Muscle layer of colon (tissue), 2 donors: ENCODE results near the gene OPN1SW.

ENCODE experiments used
- H3K27ac ChIP-seq: one replicate; pipeline ENCODE4 v1.7.0; 2013; ENCODE audit warnings: low read depth, mild to moderate bottlenecking, low read length, moderate library complexity
- H3K27me3 ChIP-seq, 2 donors: one replicate each; pipeline ENCODE4 v1.7.0; 2013; ENCODE audit warnings: low read length in 2 of 2, mild to moderate bottlenecking in 2 of 2; ENCODE audit not compliant: insufficient read depth in 2 of 2, control insufficient read depth in 1 of 2
- H3K36me3 ChIP-seq: one replicate; pipeline ENCODE4 v1.7.0; 2013; ENCODE audit warnings: mild to moderate bottlenecking, low read length; ENCODE audit not compliant: insufficient read depth
- H3K4me1 ChIP-seq: one replicate; pipeline ENCODE4 v1.7.0; 2013; ENCODE audit warnings: mild to moderate bottlenecking, low read length; ENCODE audit not compliant: insufficient read depth
- H3K4me3 ChIP-seq, 2 donors: one replicate each; pipeline ENCODE4 v1.7.0; 2013; ENCODE audit warnings: low read length in 2 of 2, low read depth in 1 of 2, mild to moderate bottlenecking in 1 of 2, moderate library complexity in 1 of 2
- H3K9ac ChIP-seq: one replicate; pipeline ENCODE4 v1.7.0; 2013; ENCODE audit warnings: low read length
- H3K9me3 ChIP-seq: one replicate; pipeline ENCODE4 v1.7.0; 2013; ENCODE audit warnings: mild to moderate bottlenecking, low read length
- donor health status: abdominal sarcoma.
- donor health status: Adenocarcinoma of cecum.

Gene OPN1SW

DNA sequence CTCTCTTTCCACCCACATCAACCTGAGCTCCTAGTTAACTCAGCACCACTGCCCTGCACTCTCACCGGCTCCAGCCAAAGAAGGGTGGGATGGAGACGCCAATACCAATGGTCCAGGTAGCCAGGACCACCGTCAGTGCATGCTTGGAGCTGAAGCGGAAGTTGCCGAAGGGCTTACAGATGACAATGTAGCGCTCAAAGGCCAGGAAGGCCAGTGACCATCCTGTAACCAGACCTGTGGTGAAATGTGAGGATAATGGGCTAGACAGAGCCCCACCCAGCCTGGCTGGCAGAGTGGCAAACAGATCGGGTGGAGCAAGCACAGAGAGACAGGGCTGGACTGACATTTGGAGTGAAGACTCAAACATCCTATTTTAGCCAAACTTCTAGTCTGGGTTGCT, 673 bp downstream of the OPN1SW start:
- Histone ChIP-seq H3K9me3 (no peaks in the 10 kb centered on the region), H3K4me1 (no peaks in the 10 kb centered on the region), H3K9ac (no peak overlapping the region), H3K4me3 (no peak overlapping the region), H3K27ac (no peak overlapping the region), H3K27me3 (no peaks in the 10 kb centered on the region), H3K36me3 (peaks cover 19% of the 10 kb centered on the region)

DNA sequence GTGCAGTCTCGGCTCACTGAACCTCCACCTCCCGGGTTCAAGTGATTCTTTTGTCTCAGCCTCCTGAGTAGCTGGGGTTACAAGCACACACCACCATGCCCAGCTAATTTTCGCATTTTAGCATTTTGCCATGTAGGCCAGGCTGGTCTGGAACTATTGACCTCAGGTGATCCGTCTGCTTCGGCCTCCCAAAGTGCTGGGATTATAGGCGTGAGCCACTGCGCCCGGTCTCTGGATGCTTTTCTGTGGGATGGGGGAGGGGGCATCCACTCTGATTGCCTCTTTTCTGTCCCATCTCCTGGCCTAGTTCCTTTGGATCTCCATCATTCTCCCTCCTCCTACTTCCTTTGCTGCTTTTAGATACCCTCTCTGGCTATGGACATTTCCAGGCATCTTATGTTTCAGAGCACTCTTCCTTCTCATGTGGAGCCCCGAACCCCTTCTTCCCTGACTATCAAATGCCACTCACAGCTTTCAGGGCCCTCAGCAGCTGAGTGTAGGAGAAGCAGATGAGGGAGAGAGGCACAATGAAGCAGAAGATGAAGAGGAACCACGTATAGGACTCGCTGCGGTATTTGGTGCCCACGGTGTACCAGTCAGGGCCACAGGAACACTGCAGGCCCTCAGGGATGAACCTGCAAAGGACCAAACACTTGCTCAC, 1.4 kb downstream of the OPN1SW start:
- Histone ChIP-seq H3K4me3 (no peak overlapping the region), H3K9me3 (no peaks in the 10 kb centered on the region), H3K36me3 (peaks cover 26% of the 10 kb centered on the region), H3K27ac (no peak overlapping the region), H3K27me3 (no peaks in the 10 kb centered on the region), H3K4me1 (no peaks in the 10 kb centered on the region), H3K9ac (no peak overlapping the region)

DNA sequence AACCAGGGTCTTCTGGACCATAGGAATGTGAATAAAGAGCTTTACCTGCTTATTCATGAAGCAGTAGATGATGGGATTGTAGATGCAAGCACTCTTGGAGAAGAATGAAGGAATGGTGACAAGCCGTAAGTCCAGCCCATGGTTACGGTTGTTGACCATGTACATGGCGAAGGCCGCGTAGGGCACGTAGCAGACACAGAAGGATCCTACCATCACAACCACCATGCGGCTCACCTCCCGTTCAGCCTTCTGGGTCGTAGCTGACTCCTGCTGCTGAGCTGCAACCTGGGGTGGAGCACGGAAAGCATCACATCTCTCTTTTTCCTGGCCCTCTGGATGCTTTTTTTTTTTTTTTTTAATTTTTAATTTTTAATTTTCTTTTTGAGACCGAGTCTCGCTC, 2.0 kb downstream of the OPN1SW start:
- no peak overlapping the region for H3K27ac ChIP-seq

DNA sequence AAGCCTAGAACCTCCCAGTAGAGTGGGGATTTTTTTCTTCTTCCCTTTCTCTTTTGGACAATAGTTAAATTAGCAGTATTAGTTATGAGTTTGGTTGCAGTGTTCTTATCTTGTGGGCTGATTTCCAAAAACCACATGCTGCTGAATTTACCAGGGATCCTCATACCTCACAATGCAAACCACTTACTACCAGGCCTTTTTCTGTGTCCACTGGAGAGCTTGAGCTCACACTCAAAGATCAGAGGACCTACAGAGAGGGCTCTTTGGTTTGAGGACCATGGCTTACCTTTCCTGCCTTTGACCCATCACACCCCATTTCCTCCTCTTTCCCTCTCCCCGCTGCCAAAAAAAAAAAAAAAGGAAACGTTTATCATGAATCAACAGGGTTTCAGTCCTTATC, 5.4 kb downstream of the OPN1SW start:
- Histone ChIP-seq H3K27me3 (no peaks in the 10 kb centered on the region), H3K4me3 (no peak overlapping the region), H3K36me3 (peaks cover 51% of the 10 kb centered on the region), H3K4me1 (no peaks in the 10 kb centered on the region), H3K9ac (no peak overlapping the region), H3K9me3 (no peaks in the 10 kb centered on the region), H3K27ac (no peak overlapping the region)

More for the DNA sequence above, 2.0 kb downstream of the OPN1SW start:
- Histone ChIP-seq H3K9me3 (no peaks in the 10 kb centered on the region), H3K4me1 (no peaks in the 10 kb centered on the region), H3K4me3 (no peak overlapping the region), H3K36me3 (peaks cover 32% of the 10 kb centered on the region), H3K9ac (no peak overlapping the region), H3K27me3 (no peaks in the 10 kb centered on the region)

DNA sequence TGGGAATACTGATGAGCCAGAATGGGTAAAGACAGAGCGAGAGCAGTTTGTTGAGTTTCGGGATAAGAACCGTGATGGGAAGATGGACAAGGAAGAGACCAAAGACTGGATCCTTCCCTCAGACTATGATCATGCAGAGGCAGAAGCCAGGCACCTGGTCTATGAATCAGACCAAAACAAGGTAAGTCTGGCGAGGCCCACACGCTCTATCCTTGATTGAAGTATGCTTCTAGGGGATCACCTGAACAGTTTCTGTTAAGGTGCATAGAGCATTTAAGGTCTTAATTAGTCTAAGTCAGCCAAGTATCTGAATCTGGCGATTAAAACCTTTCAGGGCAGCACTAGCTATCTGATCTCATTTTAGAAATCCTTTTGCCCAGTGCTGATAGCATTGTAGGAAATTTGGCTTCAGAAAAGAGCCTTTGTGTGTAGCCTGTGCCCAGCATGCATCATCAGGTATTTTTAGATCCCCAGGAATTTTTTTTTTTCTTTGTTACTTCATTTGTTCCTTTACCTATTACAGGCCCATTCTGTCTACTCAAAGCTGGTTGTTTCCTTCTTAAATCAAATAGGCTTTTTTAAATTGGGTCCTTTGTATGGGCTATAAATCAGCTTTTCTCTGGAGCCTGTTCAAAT, 8.0 kb downstream of the OPN1SW start:
- Histone ChIP-seq H3K27me3 (no peaks in the 10 kb centered on the region), H3K9me3 (no peaks in the 10 kb centered on the region), H3K4me1 (no peaks in the 10 kb centered on the region), H3K9ac (no peak overlapping the region), H3K36me3 (peaks cover 57% of the 10 kb centered on the region), H3K4me3 (no peak overlapping the region), H3K27ac (no peak overlapping the region)

DNA sequence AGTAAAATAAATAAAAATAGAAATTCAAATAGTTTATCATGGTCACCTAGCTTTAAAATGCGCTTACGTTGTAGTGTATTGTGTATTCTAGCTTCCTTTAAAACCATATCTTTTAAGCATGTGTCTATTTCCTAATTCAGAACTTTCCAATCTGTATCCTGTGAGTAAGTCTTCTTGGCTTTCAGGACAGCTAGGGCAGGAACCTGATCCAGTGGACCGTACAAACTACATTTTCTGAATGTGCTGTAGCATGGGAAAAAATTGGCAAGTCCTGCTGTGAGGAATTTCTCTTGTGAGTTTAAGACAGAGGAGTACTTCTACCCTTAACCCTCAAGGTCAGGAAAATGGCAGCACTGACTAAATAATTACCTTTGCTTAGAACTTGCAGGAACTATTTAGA, 12.1 kb downstream of the OPN1SW start:
- H3K27ac ChIP-seq: no peak overlapping the region
- no peaks in the 10 kb centered on the region for H3K27me3 ChIP-seq
- H3K4me1 ChIP-seq: no peaks in the 10 kb centered on the region
- H3K36me3 ChIP-seq: peaks cover 44% of the 10 kb centered on the region
- no peak overlapping the region for H3K4me3 ChIP-seq
- no peak overlapping the region for H3K9ac ChIP-seq
- H3K9me3 ChIP-seq: no peaks in the 10 kb centered on the region

DNA sequence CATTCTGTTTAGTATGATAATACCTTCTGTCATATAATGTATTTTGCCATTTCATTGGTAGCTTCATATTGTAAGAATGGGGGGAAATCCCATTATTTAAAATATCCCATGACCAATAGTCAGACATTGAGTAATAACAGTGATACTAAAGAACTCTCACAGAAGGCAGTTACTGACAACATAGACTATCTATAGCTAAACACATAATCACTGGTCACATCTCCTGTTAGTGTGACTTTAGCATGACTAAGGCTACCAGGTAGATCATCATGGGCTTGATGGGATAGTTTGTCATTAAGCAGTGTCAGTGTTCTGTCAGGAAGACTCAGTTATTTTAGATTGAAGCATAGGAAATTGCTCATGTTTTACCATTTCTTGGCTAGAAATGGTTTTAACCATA, 16.4 kb downstream of the OPN1SW start:
- H3K4me1 ChIP-seq: peaks cover 28% of the 10 kb centered on the region
- no peak overlapping the region for H3K27ac ChIP-seq
- no peaks in the 10 kb centered on the region for H3K27me3 ChIP-seq
- no peak overlapping the region for H3K4me3 ChIP-seq
- H3K9ac ChIP-seq: no peak overlapping the region
- H3K9me3 ChIP-seq: no peaks in the 10 kb centered on the region
- H3K36me3 ChIP-seq: peaks cover 23% of the 10 kb centered on the region

DNA sequence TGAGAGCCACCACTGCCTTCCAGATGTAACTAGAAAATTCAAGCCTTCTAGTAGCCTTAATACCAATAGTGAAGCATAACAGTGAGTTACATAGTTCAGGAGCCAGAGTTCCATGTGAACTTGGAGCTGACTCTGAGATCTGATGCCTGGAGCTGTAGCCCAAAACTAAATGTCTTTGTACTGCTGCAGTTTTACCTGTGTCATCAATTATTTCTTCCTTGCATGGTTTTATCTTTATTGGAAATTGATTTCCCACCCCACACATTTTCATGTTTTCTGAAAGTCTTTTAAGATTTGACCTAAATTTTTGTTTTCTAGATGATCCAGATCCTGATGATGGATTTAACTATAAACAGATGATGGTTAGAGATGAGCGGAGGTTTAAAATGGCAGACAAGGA, 17.0 kb downstream of the OPN1SW start:
- H3K27ac ChIP-seq: no peak overlapping the region
- H3K4me1 ChIP-seq: peaks cover 28% of the 10 kb centered on the region
- no peak overlapping the region for H3K4me3 ChIP-seq
- H3K9ac ChIP-seq: no peak overlapping the region
- no peaks in the 10 kb centered on the region for H3K9me3 ChIP-seq
- peaks cover 21% of the 10 kb centered on the region for H3K36me3 ChIP-seq
- no peaks in the 10 kb centered on the region for H3K27me3 ChIP-seq

DNA sequence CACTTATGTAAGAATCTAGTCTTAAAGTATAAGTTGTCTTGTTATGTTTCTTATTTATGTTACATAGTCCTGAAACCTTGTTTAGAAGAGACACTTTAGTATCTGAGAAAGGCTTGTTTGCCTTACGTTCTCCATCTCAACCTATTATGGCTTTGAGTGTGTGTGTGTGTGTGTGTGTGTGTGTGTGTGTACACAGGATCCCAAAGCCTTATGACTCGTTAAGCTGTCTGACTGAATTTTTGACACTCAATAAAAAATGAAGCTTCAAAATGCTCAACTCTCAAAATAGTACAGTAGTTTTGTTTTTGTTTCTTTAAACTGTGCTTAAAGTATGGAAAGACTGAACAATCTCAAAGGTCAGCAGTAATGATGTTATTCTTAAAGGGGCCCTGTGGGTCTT, 18.4 kb downstream of the OPN1SW start:
- Histone ChIP-seq H3K4me1 (peaks cover 28% of the 10 kb centered on the region), H3K4me3 (no peak overlapping the region), H3K27me3 (no peaks in the 10 kb centered on the region), H3K9me3 (no peaks in the 10 kb centered on the region), H3K27ac (peak overlapping the region; percentile 75), H3K36me3 (peaks cover 32% of the 10 kb centered on the region), H3K9ac (no peak overlapping the region)

DNA sequence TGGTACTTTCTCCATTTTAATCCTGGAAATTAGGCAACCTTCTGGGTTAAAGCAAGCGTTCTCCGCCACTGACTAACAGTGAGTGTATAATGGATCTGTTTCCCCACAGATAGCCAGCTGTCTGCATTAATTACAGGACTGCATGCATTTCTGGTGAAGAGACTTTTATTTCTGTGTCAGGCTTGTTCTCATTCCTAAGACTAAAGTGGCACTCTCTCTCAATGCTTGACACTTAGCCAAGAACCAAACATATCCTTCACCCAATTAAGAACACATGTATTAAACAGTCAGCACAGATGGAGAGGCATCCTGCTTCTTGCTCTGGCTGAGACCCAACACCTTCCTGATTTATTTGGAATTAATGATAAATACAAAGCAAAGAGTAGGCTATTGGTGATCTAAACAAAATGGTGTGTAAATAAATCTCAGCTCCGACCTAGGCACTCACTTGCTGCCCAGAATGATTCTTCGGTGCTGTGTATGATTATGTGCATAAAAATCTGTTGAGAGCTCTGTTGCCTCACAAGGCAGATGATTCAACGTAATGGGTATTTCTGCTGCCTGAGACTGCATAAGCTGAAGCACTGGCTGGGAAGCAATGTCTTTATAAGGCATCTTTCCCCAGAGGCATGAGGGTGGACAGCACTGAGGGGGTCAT, 19.6 kb downstream of the OPN1SW start:
- peak overlapping the region in 1 of 2 donors; percentile 12 for H3K4me3 ChIP-seq
- peaks cover 28% of the 10 kb centered on the region for H3K4me1 ChIP-seq
- H3K9ac ChIP-seq: peak overlapping the region; percentile 42
- H3K36me3 ChIP-seq: peaks cover 37% of the 10 kb centered on the region
- no peaks in the 10 kb centered on the region for H3K9me3 ChIP-seq
- no peaks in the 10 kb centered on the region for H3K27me3 ChIP-seq
- peak overlapping the region; percentile 75 for H3K27ac ChIP-seq

DNA sequence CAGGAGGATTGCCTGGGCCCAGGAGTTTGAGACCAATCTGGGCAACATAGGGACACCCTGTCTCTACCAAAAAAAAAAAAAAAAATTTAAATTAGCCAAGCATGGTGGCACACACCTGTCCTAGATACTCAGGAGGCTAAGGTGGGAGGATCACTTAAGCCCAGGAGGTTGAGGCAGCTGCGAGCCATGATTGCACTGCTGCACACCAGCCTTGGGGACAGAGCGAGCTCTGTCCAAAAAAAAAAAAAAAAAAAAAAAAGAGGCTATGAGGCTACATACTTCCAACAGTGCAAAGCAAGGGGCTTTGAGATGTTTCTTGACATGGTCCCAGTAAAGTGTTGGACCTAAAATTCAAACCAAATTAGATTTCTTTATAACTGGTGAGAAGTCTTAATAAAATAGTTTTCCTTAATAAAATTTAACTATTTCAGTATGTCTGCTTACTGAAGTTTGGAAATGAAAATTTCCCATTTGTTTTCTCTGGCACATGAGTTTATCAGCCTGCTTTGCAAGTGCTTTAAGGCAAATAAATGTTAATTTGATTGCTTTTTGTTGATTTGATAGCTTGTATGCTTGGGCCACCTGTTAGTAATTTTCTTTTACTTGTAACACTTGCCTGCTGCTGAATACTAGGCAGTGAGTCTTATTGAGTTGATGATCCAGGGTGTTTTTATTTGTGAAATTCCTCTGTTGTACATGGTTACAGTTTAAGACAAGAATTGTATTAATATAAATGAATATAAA, 20.3 kb downstream of the OPN1SW start:
- Histone ChIP-seq H3K36me3 (peaks cover 38% of the 10 kb centered on the region), H3K27me3 (no peaks in the 10 kb centered on the region), H3K9me3 (no peaks in the 10 kb centered on the region), H3K4me3 (no peak overlapping the region), H3K4me1 (peaks cover 28% of the 10 kb centered on the region), H3K9ac (peak overlapping the region; percentile 42), H3K27ac (peak overlapping the region; percentile 75)
